HUES64 (cell line): ENCODE data around the gene ALPG.
"Not testable (repeated sequence)": the region's sequence is repeated elsewhere in the genome, so short reads cannot be mapped to it uniquely, and the experiment has no call there.

Experiments used
- H3K27ac ChIP-seq: 2 replicates; pipeline ENCODE4 v1.7.0; 2013; ENCODE audit warnings: low read depth, low read length, inconsistent platforms
- H3K27me3 ChIP-seq: 2 replicates; pipeline ENCODE4 v1.6.1; 2013; ENCODE audit warnings: mild to moderate bottlenecking, low read length; ENCODE audit not compliant: insufficient read depth
- H3K36me3 ChIP-seq: 2 replicates; pipeline ENCODE4 v1.6.1; 2013; ENCODE audit warnings: mild to moderate bottlenecking, low read length; ENCODE audit not compliant: insufficient read depth
- H3K4me1 ChIP-seq: 2 replicates; pipeline ENCODE4 v1.6.1; 2013; ENCODE audit warnings: mild to moderate bottlenecking, low read length, moderate library complexity; ENCODE audit not compliant: insufficient read depth
- H3K4me3 ChIP-seq: 2 replicates; pipeline ENCODE4 v1.5.1; 2013; ENCODE audit warnings: mild to moderate bottlenecking, low read length, moderate library complexity
- H3K9ac ChIP-seq: 2 replicates; pipeline ENCODE4 v1.6.1; 2013; ENCODE audit warnings: mild to moderate bottlenecking, low read depth, low read length
- H3K9me3 ChIP-seq: 2 replicates; pipeline ENCODE4 v1.6.1; 2013; ENCODE audit warnings: low read depth, low read length; ENCODE audit not compliant: insufficient read depth
- WGBS: fragments of 150-250, 120-280 bp; methylation state at CpG from one replicate; pipeline ENCODE4 v1.1.7; 2013; ENCODE audit warnings: missing lambda C conversion rate; 5-methylcytosine and 5-hydroxymethylcytosine counted together

The ALPG gene

DNA sequence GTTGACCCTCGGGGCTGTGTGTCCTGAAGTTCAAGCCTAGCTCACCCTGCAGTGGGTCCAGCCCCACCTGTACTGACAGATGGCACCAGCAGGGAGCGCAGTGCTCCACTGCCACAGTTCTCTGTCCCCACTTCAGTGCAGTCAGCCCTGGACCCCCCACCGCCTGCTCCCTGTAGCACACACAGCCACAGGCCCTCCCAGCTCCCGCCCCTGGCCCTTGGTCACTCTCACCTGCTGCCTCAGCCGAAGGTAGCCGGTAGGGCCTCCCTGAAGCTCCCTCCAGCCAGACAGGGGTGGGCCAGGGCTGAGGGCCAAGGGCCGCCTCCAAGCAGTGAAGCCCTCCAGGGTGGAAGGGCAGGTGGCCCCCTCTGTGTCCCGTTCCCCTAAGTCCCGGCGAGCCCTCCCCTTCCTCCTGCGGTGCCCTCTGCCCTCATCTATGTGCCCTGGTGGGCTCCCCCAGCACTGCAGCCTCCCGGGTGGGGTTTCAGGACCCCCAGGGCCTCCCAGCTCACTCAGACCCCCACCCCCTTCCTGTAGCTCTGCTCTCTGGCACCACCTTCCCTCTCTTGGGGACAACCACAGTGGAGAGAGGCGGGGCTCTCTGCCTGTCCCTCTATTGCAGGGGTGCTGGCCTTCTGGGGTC, 38.9 kb upstream of the ALPG start:
- Histone ChIP-seq H3K4me1 (peaks cover 11% of the 10 kb centered on the region), H3K27ac (no peak overlapping the region), H3K9me3 (no peaks in the 10 kb centered on the region), H3K36me3 (no peaks in the 10 kb centered on the region), H3K9ac (no peak overlapping the region), H3K27me3 (no peaks in the 10 kb centered on the region), H3K4me3 (no peak overlapping the region)
- 75% methylated on average over 13 of the region's 13 CpGs for WGBS

GRCh38 chr2:232368311-232368731, 38.3 kb upstream of the ALPG start:
- Histone ChIP-seq H3K36me3 (no peaks in the 10 kb centered on the region), H3K27me3 (no peaks in the 10 kb centered on the region), H3K9ac (no peak overlapping the region), H3K4me3 (no peak overlapping the region), H3K27ac (no peak overlapping the region), H3K9me3 (no peaks in the 10 kb centered on the region), H3K4me1 (peaks cover 11% of the 10 kb centered on the region)
- WGBS: 82% methylated on average over 15 of the region's 15 CpGs

DNA sequence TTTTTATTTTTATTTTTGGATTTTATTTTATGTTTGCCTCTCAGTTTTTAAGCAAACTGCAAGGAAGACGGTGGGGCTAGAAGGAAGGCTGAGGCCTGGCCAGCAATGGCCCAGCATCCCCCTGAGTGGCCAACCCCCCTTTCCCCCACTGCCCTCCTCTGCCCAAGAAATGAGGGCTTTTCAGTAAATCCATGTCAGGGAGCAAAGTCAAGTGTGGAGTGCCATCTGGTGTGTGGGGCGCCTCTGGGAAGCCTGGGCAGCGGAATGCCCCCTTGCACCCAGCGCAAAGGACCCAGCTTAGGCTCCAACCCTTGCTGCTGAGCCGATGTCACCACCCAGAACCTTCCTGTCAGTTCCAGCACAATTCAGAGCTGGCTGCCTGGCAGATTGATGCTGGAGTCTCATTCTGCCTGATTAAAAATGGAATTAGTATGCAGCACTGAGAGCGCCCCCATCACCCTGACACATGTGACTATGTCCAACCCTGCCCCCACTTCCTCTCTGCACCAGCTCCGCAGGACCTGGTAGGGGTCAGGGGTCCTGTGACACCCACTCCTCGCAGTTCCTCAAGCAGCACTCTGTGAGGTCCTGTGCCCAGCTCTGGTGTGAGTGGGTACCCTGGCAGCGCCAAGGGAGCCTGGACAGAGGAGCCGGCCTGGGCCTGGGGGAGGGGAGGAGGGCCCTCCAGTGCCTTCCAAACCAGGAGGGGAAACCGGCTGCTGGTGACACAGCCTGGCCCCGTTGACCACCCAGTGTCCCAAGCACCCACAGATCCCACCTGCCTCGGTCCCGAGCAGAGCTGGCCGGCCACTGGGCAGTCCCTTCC, 37.3 kb upstream of the ALPG start:
- WGBS: 85% methylated on average over 15 of the region's 15 CpGs
- no peak overlapping the region for H3K27ac ChIP-seq
- no peak overlapping the region for H3K9ac ChIP-seq

GRCh38 chr2:232370007-232370406, 36.6 kb upstream of the ALPG start:
- not testable (repeated sequence) for H3K27me3 ChIP-seq, H3K9ac ChIP-seq, H3K27ac ChIP-seq, H3K36me3 ChIP-seq, H3K9me3 ChIP-seq, H3K4me3 ChIP-seq
- 7% methylated on average over 6 of the region's 12 CpGs for WGBS
- peaks cover 18% of the 10 kb centered on the region for H3K4me1 ChIP-seq

More for the DNA sequence above, 37.3 kb upstream of the ALPG start:
- Histone ChIP-seq H3K36me3 (no peaks in the 10 kb centered on the region), H3K27me3 (no peaks in the 10 kb centered on the region), H3K4me3 (no peak overlapping the region), H3K4me1 (peaks cover 15% of the 10 kb centered on the region), H3K9me3 (no peaks in the 10 kb centered on the region)

- Histone ChIP-seq H3K27ac (no peak overlapping the region), H3K9ac (no peak overlapping the region), H3K9me3 (no peaks in the 10 kb centered on the region), H3K36me3 (no peaks in the 10 kb centered on the region), H3K4me1 (peaks cover 19% of the 10 kb centered on the region), H3K4me3 (no peak overlapping the region), H3K27me3 (no peaks in the 10 kb centered on the region)
- WGBS: 94% methylated on average over 17 of the region's 18 CpGs
Observed at GRCh38 chr2:232372231-232373208, 34.1 kb upstream of the ALPG start.

DNA sequence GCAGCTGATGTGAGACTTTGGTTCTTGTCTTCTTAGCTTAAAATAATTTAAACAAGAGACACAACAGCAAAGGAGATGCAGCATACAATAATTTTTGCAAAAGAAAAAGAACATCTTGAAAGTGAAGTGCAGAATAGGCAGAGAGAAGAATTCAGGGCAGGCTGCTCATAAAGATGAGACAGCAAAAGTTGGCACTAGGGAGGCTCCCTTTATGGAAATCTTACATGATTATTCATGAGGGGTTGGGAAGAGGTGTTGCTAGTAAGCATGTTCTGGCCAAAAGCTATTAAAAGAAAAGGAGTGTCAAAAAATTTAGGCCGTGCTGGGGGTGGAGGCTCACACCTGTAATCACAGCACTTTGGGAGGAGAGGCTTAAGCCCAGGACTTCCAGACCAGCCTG, 32.3 kb upstream of the ALPG start:
- Histone ChIP-seq H3K4me3 (no peak overlapping the region), H3K9me3 (no peaks in the 10 kb centered on the region), H3K9ac (no peak overlapping the region), H3K36me3 (no peaks in the 10 kb centered on the region), H3K27me3 (no peaks in the 10 kb centered on the region), H3K27ac (peak overlapping the region; percentile 76; the same call in 1 of the 2 replicates), H3K4me1 (peaks cover 12% of the 10 kb centered on the region)
- 89% methylated on average over 1 of the region's 1 CpG for WGBS

GRCh38 chr2:232375164-232375563, 31.5 kb upstream of the ALPG start:
- no peaks in the 10 kb centered on the region for H3K9me3 ChIP-seq
- 35% methylated on average over 12 of the region's 12 CpGs for WGBS
- H3K4me1 ChIP-seq: peaks cover 8% of the 10 kb centered on the region
- H3K9ac ChIP-seq: no peak overlapping the region
- no peaks in the 10 kb centered on the region for H3K36me3 ChIP-seq
- H3K27ac ChIP-seq: peak overlapping the region; percentile 76; the same call in 1 of the 2 replicates
- no peaks in the 10 kb centered on the region for H3K27me3 ChIP-seq
- no peak overlapping the region for H3K4me3 ChIP-seq

- H3K9me3 ChIP-seq: no peaks in the 10 kb centered on the region
- H3K36me3 ChIP-seq: no peaks in the 10 kb centered on the region
- H3K4me1 ChIP-seq: peaks cover 8% of the 10 kb centered on the region
- H3K27me3 ChIP-seq: no peaks in the 10 kb centered on the region
- H3K27ac ChIP-seq: no peak overlapping the region
- no peak overlapping the region for H3K4me3 ChIP-seq
- 86% methylated on average over 4 of the region's 4 CpGs for WGBS
- no peak overlapping the region for H3K9ac ChIP-seq
Observed at GRCh38 chr2:232376260-232376659, 30.4 kb upstream of the ALPG start.

DNA sequence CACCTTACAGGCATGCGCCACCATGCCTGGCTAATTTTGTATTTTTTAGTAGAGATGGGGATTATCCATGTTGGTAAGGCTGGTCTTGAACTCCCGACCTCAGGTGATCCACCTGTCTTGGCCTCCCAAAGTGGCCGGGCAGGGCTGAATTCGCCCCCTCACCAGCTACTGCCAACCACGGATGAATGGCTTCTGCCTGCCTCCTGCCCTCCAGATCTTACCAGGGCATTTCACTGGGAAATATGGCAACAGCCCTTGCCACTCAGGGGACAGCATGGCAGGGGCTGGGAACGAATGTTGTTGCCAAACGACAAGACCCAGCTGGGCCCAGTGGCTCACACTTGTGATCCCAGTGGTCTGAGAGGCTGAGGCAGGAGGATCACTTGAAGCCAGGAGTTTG, 29.9 kb upstream of the ALPG start:
- Histone ChIP-seq H3K9ac (no peak overlapping the region), H3K9me3 (no peaks in the 10 kb centered on the region), H3K4me1 (peaks cover 8% of the 10 kb centered on the region), H3K4me3 (no peak overlapping the region), H3K36me3 (no peaks in the 10 kb centered on the region), H3K27me3 (0 out of 2 replicates have a peak, but pooled peaks cover under 1% of the 10 kb centered on the region), H3K27ac (no peak overlapping the region)
- 95% methylated on average over 7 of the region's 7 CpGs for WGBS

DNA sequence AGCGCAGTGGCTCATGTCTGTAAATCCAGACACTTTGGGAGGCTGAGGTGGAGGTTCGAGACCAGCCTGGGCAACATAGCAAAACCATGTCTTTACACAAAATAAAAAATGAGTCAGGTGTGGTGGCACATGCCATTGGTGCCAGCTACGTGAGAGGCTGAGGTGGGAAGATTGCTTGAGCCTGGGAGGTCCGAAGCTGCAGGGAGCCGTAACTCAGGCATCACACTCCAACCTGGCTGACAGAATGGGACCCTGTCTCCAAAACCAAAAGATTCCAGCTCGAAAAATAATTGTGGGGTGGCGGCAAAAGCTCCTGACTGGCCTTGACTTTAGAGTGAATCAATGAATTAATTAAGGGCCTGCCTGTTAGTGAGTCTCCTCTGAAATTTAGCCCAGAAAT, 29.3 kb upstream of the ALPG start:
- Histone ChIP-seq H3K9me3 (no peaks in the 10 kb centered on the region), H3K36me3 (no peaks in the 10 kb centered on the region), H3K4me3 (no peak overlapping the region), H3K27ac (no peak overlapping the region), H3K4me1 (peaks cover 8% of the 10 kb centered on the region), H3K27me3 (peaks cover 7% of the 10 kb centered on the region; the same call in 1 of the 2 replicates), H3K9ac (no peak overlapping the region)
- 96% methylated on average over 7 of the region's 7 CpGs for WGBS
